HG03095 (cell line): ENCODE measurements around the gene EHD4.

Experiments
- ATAC-seq: cut with Tn5 transposase; IDR thresholded peaks from one replicate; pipeline ENCODE4 v1.9.1; 2021; ENCODE audit warnings: moderate library complexity; ENCODE audit not compliant: unreplicated experiment

Gene EHD4

GRCh38 chr15:41899854-41900442, 72.4 kb downstream of the EHD4 start:
- no peak for ATAC-seq

DNA sequence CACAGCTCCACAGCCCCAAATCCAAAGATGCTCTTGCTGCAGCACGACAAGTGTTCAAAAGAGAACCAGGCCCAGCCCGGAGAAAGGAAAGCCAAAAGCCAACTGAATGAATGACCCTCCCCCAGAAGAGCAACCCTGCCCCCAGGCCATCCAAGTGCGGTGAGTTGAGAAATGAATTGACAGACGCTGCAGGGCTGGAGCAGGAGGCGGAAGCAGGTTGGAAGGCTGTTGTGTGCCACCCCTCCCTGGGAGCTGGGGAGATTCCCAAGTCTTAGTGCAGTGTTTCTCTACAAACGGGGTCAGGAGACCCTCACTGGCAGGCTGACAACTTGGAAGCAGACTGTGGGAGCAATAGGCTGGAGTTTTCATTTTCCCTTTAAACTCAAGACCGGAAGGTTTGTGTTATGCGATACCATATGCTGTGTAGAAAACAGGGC, 75.0 kb downstream of the EHD4 start:
- ATAC-seq, result no peak

- no peak for ATAC-seq
Measured at GRCh38 chr15:41896566-41896965, 75.8 kb downstream of the EHD4 start.

DNA sequence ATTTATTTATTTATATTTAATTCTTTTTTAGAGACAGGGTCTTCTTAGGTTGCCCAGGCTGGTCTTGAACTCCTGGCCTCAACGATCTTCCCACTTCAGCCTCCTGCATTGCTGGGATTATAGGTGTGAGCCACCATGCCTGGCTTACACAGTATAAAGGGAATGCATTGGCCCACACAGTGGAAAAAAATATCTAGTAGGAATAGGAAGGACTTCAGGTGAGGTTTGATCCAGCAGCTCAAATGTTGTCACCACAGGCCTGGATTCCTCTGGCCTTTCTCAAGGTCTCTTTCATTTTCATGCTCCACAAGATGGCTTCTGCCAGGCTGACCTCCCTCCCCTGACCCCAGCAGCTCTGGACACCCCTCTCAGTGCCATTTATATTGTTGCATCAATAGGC, 76.4 kb downstream of the EHD4 start:
- no peak for ATAC-seq

GRCh38 chr15:41895491-41895890, 76.9 kb downstream of the EHD4 start:
- no peak for ATAC-seq

- ATAC-seq, result no peak
Measured at GRCh38 chr15:41894791-41895463, 77.4 kb downstream of the EHD4 start.

- no peak for ATAC-seq
Measured at GRCh38 chr15:41894251-41894790, 78.0 kb downstream of the EHD4 start.

DNA sequence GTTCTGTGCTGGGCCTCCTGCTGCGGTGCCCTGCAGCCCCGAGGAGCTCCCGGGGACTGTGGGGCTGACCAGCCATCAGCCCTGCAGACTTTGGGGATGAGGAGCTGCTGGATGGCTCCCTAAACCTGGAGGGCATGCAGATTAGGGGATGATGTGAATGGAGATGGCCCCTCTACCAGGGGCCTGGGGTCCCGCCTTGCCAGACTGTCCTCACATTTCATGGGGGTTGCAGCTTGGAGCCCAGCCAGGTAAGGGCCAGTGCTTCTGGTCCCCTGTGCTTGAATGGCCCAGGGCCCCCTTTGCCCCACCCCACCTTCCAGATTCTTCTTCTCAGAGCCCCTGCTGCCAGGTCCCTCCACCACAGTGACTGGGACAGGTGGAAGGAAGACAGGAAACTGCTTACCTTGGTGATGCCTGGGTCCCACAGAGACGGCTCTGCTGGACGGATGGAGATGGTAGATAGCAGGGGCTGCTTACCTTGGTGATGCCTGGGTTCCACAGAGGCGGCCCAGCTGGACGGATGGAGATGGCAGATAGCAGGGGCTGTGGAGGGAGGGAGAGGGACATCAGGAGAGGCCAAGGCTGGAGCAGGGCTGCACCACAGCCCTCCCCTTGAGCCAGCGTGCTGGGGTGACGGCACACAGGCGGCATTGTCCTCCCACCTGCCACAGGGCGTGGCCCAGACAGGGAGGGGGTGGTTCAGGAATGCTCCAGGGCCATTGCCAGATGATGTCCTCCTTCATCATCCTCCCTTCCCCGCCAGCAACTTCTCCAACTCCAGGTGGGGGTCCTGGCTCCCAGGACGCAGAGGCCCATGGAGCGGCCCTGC, 78.7 kb downstream of the EHD4 start, which contains the start of gene SPTBN5:
Gene SPTBN5 (minus strand): TSS at position 632 of the 829 bp plus-strand sequence. CDS start 556 bp downstream, at position 76.
- no peak for ATAC-seq

- ATAC-seq, result no peak
Measured at GRCh38 chr15:41892621-41893421, 79.5 kb downstream of the EHD4 start.

- ATAC-seq, result no peak
Measured at GRCh38 chr15:41891946-41892345, 80.4 kb downstream of the EHD4 start.

- ATAC-seq, result no peak
Measured at GRCh38 chr15:41891226-41891625, 81.1 kb downstream of the EHD4 start.

DNA sequence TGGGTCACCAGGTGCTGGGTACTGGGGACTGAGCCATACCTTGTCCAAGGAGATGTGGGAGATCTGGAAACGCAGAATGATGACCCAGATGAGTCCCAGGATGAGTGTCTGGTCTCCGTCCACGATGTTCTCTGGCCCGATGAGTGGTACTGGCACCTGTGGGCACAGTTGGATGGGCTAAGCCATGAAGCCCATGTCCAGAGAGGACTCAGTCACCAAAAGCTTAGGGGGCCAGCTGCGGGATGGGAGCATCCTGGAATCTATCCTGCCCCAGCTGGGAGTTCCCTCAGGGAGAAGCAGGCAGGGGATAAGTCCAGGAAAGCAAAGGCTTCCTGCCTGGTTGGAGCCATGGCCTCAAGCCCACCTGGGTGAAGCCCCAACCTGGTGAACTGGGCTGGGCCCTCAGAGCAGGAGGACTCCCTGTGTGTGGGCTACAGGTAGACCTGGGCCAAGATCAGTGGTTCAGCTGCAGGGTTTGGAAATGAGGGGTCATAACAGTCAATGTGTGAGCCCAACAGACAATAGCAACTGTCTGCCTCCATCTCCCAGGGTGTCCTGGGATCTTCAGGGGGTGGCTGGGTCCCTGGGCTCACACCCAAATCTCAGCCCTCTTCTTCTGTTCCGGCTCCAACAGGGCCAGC, 82.2 kb downstream of the EHD4 start:
- ATAC-seq, result no peak

DNA sequence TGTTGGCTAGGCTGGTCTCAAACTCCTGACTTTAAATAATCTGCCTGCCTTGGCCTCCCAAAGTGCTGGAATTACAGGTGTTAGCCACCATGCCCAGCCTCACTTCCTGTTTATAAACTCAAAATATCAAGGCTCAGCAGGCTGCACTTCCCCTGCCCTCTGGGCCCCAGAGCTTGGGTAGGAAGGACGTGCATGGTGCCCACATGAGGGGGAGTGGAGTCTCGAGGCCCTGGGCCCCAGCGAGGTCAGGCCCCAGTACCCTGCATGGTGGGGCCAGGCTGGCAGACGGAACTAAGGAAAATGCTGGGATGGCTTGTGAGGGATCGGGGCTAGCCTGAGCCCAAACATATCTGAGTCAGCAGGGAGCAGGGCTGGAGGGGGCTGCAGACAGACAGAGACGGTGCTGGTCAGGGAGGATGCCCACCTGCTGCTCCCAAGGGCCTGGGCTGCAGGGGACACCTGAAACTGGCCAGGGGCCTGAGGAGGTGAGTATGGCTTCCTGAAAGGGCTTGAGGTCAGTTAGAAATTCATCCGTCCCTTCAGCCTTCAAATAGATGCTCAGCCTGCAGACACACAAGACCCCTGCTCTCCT, 83.6 kb downstream of the EHD4 start:
- no peak for ATAC-seq

- no peak for ATAC-seq
Measured at GRCh38 chr15:41887893-41888292, 84.5 kb downstream of the EHD4 start.

DNA sequence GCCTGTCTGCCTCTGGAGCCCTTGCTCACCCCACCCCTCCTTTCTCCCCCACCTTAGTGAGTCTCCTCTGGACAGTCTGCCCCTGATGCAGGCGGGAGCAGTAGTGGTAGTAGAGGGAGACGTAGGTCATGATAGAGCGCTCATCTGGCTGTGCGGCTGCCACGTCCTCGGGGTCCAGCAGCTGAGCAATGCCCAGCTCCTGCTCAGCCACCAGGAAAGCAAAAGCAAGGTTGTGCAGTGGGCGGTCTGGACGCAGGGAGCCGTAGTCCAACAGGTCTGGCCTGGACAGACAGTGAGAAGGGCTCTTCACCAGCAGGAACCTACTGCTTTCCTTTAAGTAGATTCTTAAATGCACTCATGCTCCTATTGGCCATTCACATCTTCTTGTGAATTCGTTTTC, 85.2 kb downstream of the EHD4 start:
- no peak for ATAC-seq

GRCh38 chr15:41886741-41887140, 85.6 kb downstream of the EHD4 start:
- no peak for ATAC-seq

DNA sequence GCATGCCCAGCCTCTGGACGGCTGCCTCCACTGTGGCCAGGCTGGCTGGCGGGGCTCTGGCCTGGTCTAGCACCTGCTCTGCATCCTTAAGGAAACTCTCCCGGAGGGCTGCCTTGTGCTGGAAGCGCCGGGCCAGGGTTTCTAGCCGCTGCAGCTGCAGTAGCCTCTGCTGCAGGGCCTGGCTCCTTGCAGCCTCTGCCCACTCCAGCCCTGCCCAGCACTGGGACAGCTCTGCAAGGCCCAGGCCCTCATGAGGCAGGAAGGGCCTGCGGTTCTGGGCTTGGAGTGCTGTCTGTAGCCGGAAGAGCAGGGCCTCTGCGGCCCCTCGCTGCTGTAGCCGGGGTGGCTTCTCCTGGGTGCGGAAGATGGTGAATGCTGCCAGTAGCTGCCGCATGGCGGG, 86.5 kb downstream of the EHD4 start:
- no peak for ATAC-seq

- no peak for ATAC-seq
Measured at GRCh38 chr15:41885321-41885720, 87.0 kb downstream of the EHD4 start.

DNA sequence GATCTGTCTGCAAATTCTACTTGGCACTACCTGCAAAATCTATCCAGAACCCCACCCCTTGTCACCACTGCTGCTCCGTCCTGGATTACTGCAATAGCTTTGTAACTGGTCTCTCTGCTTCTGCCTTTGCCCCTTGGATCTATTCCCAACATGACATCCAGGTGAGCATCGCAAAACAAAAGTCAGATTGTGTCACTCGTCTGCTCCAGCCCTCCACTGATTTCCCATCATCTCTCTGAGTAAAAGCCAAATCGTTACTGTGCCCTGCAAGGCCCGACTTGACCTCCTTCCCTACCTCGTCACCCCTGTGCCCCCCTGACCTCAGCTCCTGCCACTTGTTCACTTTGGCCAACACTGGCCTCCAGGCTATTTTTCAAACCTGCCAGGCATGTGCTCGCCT, 87.9 kb downstream of the EHD4 start:
- ATAC-seq, result no peak

DNA sequence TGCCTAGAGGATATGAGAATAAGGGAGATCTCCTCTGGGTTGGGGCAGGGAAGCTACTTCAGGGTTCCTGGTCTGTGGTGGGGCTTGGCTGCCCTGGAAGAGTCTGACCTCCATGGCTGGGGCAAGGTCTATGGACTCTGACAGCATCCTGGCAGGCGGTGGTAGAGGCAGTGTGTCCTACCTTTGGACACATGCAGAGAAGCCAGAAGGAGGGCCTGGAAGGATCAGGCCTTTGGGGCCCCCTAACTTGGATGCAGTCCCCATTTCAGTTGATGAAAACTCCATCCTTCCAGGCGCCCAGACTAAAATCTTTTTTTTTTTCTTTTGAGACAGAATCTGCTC, 88.9 kb downstream of the EHD4 start:
- ATAC-seq, result no peak
